ENCODE data around the gene ZNF335.
A peak's percentile ranks its signal among the peaks of the same experiment; 100 is the strongest.
"Not testable (repeated sequence)": the region's sequence is repeated elsewhere in the genome, so short reads cannot be mapped to it uniquely, and the experiment has no call there.

Gene ZNF335

GRCh38 chr20:45969712-45970634 lies 2.0 kb downstream of the ZNF335 start:
- peak; percentile 79 for DNase-seq (ENCODE audit: low spot score)

- no peak for DNase-seq (ENCODE audit: low spot score)
Measured at GRCh38 chr20:45968801-45969711, 2.9 kb downstream of the ZNF335 start.

- DNase-seq (ENCODE audit: low spot score) = no peak
Measured at GRCh38 chr20:45968081-45968671, 3.8 kb downstream of the ZNF335 start.

GRCh38 chr20:45967551-45968080 lies 4.4 kb downstream of the ZNF335 start:
- DNase-seq (ENCODE audit: low spot score) = no peak

- no peak for DNase-seq (ENCODE audit: low spot score)
Measured at GRCh38 chr20:45965169-45966002, 6.6 kb downstream of the ZNF335 start.

- no peak for DNase-seq (ENCODE audit: low spot score)
Measured at GRCh38 chr20:45964006-45964400, 8.0 kb downstream of the ZNF335 start.

- no peak for DNase-seq (ENCODE audit: low spot score)
Measured at GRCh38 chr20:45963059-45964005, 8.7 kb downstream of the ZNF335 start.

GRCh38 chr20:45962031-45962755 lies 9.8 kb downstream of the ZNF335 start:
- no peak for DNase-seq (ENCODE audit: low spot score)

- DNase-seq (ENCODE audit: low spot score) = no peak
Measured at GRCh38 chr20:45959956-45960630, 11.9 kb downstream of the ZNF335 start.

- DNase-seq (ENCODE audit: low spot score) = no peak
Measured at GRCh38 chr20:45959126-45959525, 12.9 kb downstream of the ZNF335 start.

GRCh38 chr20:45958593-45958992 lies 13.4 kb downstream of the ZNF335 start:
- no peak for DNase-seq (ENCODE audit: low spot score)

GRCh38 chr20:45957021-45957941 lies 14.7 kb downstream of the ZNF335 start:
- DNase-seq (ENCODE audit: low spot score) = no peak

GRCh38 chr20:45956326-45956725 lies 15.7 kb downstream of the ZNF335 start:
- not testable (repeated sequence) for DNase-seq (ENCODE audit: low spot score)

GRCh38 chr20:45953672-45954071 lies 18.3 kb downstream of the ZNF335 start:
- DNase-seq (ENCODE audit: low spot score) = no peak

GRCh38 chr20:45952861-45953260 lies 19.1 kb downstream of the ZNF335 start:
- DNase-seq (ENCODE audit: low spot score) = no peak

GRCh38 chr20:45951925-45952834 lies 19.8 kb downstream of the ZNF335 start:
- DNase-seq (ENCODE audit: low spot score) = no peak

GRCh38 chr20:45950330-45950646 lies 21.7 kb downstream of the ZNF335 start:
- no peak for DNase-seq (ENCODE audit: low spot score)
